ENCODE data around the gene ARMH4. TPM values are rescaled to one million over a fixed set of nuclear protein-coding genes. Genes with fewer than 3 reads are reported as not detected.

ARMH4 gene
- total RNA-seq (2022; extraction: Qiagen RNA extraction) = 0.25 to 0.71 TPM (median 0.52 TPM) in 5 replicates

GRCh38 chr14:58152014-58152857, at the start of gene ARMH4:
Gene ARMH4 (minus strand): TSS chr14:58152213. CDS start chr14:58139358, 12,855 bp downstream.

GRCh38 chr14:58199726-58200479, 47.9 kb upstream of the ARMH4 start, which contains the start of gene ACTR10:
Gene ACTR10 (plus strand): TSS chr14:58200149. CDS start chr14:58200218, 69 bp downstream.

Other genes with a start within 250 kb of the ARMH4 start
- gene ACTR10, start 47.9 kb upstream of the ARMH4 start, total RNA-seq (2022; extraction: Qiagen RNA extraction) = 41.5 to 51.7 TPM (median 42.7 TPM) in 5 replicates
- gene PSMA3, start 92.6 kb upstream of the ARMH4 start, total RNA-seq (2022; extraction: Qiagen RNA extraction) = 169 to 251 TPM (median 187 TPM) in 5 replicates
- gene ARID4A, start 146.3 kb upstream of the ARMH4 start, total RNA-seq (2022; extraction: Qiagen RNA extraction) = 3.2 to 6.9 TPM (median 5.6 TPM) in 5 replicates
- not detected in 5 replicates for gene TOMM20L, start 243.7 kb upstream of the ARMH4 start, total RNA-seq (2022; extraction: Qiagen RNA extraction)

Measured in A549 treated with dexamethasone at 1 μM for 4 hours (cell line).